Ascending aorta (tissue), 2 donors: ENCODE measurements around the gene TPPP. TPM values are rescaled to one million over a fixed set of nuclear protein-coding genes. Genes with fewer than 3 reads are reported as not detected.

Source experiments
- DNase-seq, 2 donors: peaks; one replicate each; pipeline ENCODE4 v3.0.0-alpha.2; 2019; ENCODE audit warnings: low spot score in 2 of 2
- H3K27ac ChIP-seq, 2 donors: fragments of 200-600 bp; sonication (generic); one replicate each; pipeline ENCODE4 v1.5.1; 2016 to 2017; ENCODE audit warnings: mild to moderate bottlenecking in 1 of 2
- H3K27me3 ChIP-seq: fragments of 200-600 bp; sonication (generic); one replicate; pipeline ENCODE4 v1.5.1; 2017
- H3K36me3 ChIP-seq, 2 donors: fragments of 200-600 bp; sonication (generic); one replicate each; pipeline ENCODE4 v1.5.1; 2016
- H3K4me1 ChIP-seq, 2 donors: fragments of 200-600 bp; sonication (generic); one replicate each; pipeline ENCODE4 v1.5.1; 2016 to 2017; ENCODE audit warnings: mild to moderate bottlenecking in 1 of 2
- H3K4me3 ChIP-seq, 2 donors: fragments of 200-600 bp; sonication (generic); one replicate each; pipeline ENCODE4 v1.5.1; 2016 to 2017; ENCODE audit warnings: mild to moderate bottlenecking in 1 of 2
- H3K9me3 ChIP-seq, 2 donors: fragments of 200-600 bp; sonication (generic); one replicate each; pipeline ENCODE4 v1.5.1; 2016
- intact Hi-C: fragments of 100-400 bp; cut with DNase I; formaldehyde crosslinking; loops from one replicate; pipeline ENCODE4 v1.15.1; 2023
- total RNA-seq: library from RNA; depleted of rRNA; stranded (reverse); fragments of >200 nt; gene quantifications from one replicate; pipeline ENCODE4 v1.1.0, GENCODE V29; 2016
- TF ChIP-seq, protein P1 (sequence below), 3 experiments: fragments of 200-600 bp in 2 of 3; fragments of 450-650 bp in 1 of 3; sonication (generic) in 2 of 3; IDR thresholded peaks; one replicate each; pipeline ENCODE4 v1.5.1; 2016 to 2019; ENCODE audit warnings: antibody characterized with exemption in 3 of 3, mild to moderate bottlenecking in 1 of 3, moderate library complexity in 1 of 3

Gene TPPP
- total RNA-seq, 1 donor from 2014 or later, result 13.8 TPM

DNA sequence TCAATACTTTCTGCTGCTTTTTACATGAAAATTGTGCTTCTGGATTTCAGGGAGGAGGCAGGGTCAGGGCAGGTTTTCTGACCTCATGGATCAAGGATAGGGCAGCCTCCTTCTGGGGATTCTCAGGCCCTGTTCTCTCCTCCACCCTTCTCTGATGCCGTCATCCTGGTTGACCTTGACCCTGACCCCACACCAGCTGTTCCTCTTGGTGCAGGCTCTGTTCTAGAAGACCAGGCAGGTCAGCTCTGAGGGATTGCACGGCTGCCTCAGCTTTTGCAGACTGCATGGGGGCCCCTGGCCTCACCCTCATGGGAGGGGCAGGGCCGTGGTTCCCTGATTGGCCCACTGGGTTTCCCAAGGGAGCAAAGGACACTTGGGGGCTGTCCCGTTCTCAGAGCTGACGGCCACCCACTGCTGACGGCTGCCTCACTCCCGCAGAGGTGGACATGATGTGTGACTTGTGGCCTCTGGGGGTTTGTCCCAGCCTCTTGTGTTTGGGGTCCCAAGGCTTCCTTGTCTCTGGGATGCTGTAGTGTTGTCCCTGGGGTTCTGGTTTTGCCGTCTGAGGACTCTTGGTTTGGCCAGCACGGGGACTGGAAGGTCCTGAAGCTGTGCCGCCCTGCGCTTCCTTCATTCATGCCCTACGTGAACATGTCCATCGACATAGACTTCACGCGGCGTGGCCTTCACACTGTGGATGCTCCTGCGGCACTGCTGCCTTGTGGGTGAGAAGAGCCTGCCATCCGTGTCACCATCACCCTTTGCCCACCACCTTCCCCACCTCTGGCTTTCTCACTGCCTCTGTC lies 46.6 kb downstream of the TPPP start:
- no peak overlapping the region for H3K4me3 ChIP-seq
- no peak overlapping the region for H3K27ac ChIP-seq
- DNase-seq, result peak in 1 of 2 donors; percentile 52
- H3K4me1 ChIP-seq, result no peaks in the 10 kb centered on the region
- peaks cover 0 to 4% of the 10 kb centered on the region in 2 donors for H3K36me3 ChIP-seq
- no peaks in the 10 kb centered on the region for H3K27me3 ChIP-seq
- TF ChIP-seq, protein P1, sequence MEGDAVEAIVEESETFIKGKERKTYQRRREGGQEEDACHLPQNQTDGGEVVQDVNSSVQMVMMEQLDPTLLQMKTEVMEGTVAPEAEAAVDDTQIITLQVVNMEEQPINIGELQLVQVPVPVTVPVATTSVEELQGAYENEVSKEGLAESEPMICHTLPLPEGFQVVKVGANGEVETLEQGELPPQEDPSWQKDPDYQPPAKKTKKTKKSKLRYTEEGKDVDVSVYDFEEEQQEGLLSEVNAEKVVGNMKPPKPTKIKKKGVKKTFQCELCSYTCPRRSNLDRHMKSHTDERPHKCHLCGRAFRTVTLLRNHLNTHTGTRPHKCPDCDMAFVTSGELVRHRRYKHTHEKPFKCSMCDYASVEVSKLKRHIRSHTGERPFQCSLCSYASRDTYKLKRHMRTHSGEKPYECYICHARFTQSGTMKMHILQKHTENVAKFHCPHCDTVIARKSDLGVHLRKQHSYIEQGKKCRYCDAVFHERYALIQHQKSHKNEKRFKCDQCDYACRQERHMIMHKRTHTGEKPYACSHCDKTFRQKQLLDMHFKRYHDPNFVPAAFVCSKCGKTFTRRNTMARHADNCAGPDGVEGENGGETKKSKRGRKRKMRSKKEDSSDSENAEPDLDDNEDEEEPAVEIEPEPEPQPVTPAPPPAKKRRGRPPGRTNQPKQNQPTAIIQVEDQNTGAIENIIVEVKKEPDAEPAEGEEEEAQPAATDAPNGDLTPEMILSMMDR (IDR thresholded peaks at IDR 0.05), result no peak
- no peaks in the 10 kb centered on the region for H3K9me3 ChIP-seq
- intact Hi-C loops, result no loop called here

- peaks cover 6 to 14% of the 10 kb centered on the region in 2 donors for H3K36me3 ChIP-seq
- intact Hi-C loops, result no loop called here
- no peaks in the 10 kb centered on the region for H3K9me3 ChIP-seq
- TF ChIP-seq, protein P1 (IDR thresholded peaks at IDR 0.05), result no peak
- no peaks in the 10 kb centered on the region for H3K4me1 ChIP-seq
- H3K27ac ChIP-seq, result no peak overlapping the region
- DNase-seq, result no peak
- no peak overlapping the region for H3K4me3 ChIP-seq
- no peaks in the 10 kb centered on the region for H3K27me3 ChIP-seq
Observed at GRCh38 chr5:645421-645820, 47.7 kb downstream of the TPPP start.

GRCh38 chr5:644971-645370 lies 48.2 kb downstream of the TPPP start:
- Histone ChIP-seq H3K9me3 (no peaks in the 10 kb centered on the region), H3K27me3 (no peaks in the 10 kb centered on the region), H3K4me3 (no peak overlapping the region), H3K4me1 (no peaks in the 10 kb centered on the region), H3K27ac (no peak overlapping the region), H3K36me3 (peaks cover 7 to 17% of the 10 kb centered on the region in 2 donors)
- intact Hi-C loops, result no loop called here
- DNase-seq, result no peak
- TF ChIP-seq, protein P1 (IDR thresholded peaks at IDR 0.05), result no peak

DNA sequence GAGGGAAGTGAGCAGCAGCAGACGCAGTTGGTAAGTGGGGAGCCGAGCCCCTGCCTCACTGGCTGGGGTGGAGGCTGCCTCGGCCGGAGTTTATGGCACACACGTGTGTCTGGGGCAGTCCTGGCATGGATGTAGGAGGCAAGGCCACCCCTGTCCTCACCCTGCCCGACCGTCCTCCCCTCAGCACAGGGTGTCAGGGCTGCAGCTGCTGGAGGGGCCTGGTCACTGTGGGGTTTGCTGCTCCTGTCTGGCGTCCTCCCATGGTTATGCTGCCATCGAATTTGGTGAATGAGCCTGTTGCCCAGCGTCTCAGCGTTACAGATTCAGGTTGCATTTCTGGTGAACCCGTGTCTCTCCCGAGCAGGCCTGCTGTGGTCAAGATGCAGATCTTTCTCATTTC lies 48.6 kb downstream of the TPPP start:
- Histone ChIP-seq H3K27ac (no peak overlapping the region), H3K27me3 (no peaks in the 10 kb centered on the region), H3K4me1 (no peaks in the 10 kb centered on the region), H3K9me3 (no peaks in the 10 kb centered on the region), H3K4me3 (no peak overlapping the region), H3K36me3 (peaks cover 9 to 22% of the 10 kb centered on the region in 2 donors)
- TF ChIP-seq, protein P1 (IDR thresholded peaks at IDR 0.05), result no peak
- DNase-seq, result no peak
- intact Hi-C loops, result no loop called here

- DNase-seq, result no peak
- Histone ChIP-seq H3K9me3 (no peaks in the 10 kb centered on the region), H3K4me1 (no peaks in the 10 kb centered on the region), H3K36me3 (peaks cover 9 to 28% of the 10 kb centered on the region in 2 donors), H3K4me3 (no peak overlapping the region), H3K27ac (no peak overlapping the region), H3K27me3 (no peaks in the 10 kb centered on the region)
- TF ChIP-seq, protein P1 (IDR thresholded peaks at IDR 0.05), result no peak
- intact Hi-C loops, result no loop called here
Observed at GRCh38 chr5:643811-644271, 49.3 kb downstream of the TPPP start.
